ENCODE data around the gene CDKN2AIPNL. TPM values are rescaled to one million over a fixed set of nuclear protein-coding genes. Genes with fewer than 3 reads are reported as not detected.

The CDKN2AIPNL gene
- total and polyA plus RNA-seq, 2 donors (not counting 1 experiment from before 2014, with no cell fraction given) = 13.6 to 49.2 TPM

- TF ChIP-seq EZH2 (IDR thresholded peaks at IDR 0.05; ENCODE audit: low read length, missing control alignments) = no peak
- TF ChIP-seq CTCF (conservative IDR thresholded peaks at IDR 0.05 in 1 of 2, IDR thresholded peaks at IDR 0.05 in 1 of 2; ENCODE audit: low read depth in 1 of 2, low read length in 2 of 2) = no peak
- Histone ChIP-seq H2AFZ (ENCODE audit: low read length) (no peak overlapping the region), H3K4me2 (ENCODE audit: extremely low read depth, insufficient read depth, low read length) (no peak overlapping the region), H3K79me2 (ENCODE audit: control insufficient read depth, insufficient read depth, low read length) (no peaks in the 10 kb centered on the region), H3K27ac (ENCODE audit: insufficient read depth, low read length) (no peak overlapping the region), H3K4me3 (replicated peaks in 1 of 4; ENCODE audit: control extremely low read depth in 1 of 4, insufficient read depth in 1 of 4, low read depth in 3 of 4, low read length in 4 of 4) (no peak overlapping the region), H3K27me3 (ENCODE audit: control insufficient read depth, insufficient read depth, low read length) (no peaks in the 10 kb centered on the region), H4K20me1 (ENCODE audit: control insufficient read depth, extremely low read depth, insufficient read depth, low read length) (no peaks in the 10 kb centered on the region), H3K9me3 (ENCODE audit: control insufficient read depth, insufficient read depth, low read depth, low read length) (no peaks in the 10 kb centered on the region), H3K4me1 (ENCODE audit: control insufficient read depth, extremely low read depth, insufficient read depth, low read length) (no peaks in the 10 kb centered on the region), H3K9ac (ENCODE audit: insufficient read depth, low read length) (no peak overlapping the region), H3K36me3 (ENCODE audit: control insufficient read depth, insufficient read depth, low read length) (no peaks in the 10 kb centered on the region)
- DNase-seq (ENCODE audit: low read depth in 2 of 2) = no peak
Observed at GRCh38 chr5:134445856-134446818, 34.5 kb upstream of the CDKN2AIPNL start.

GRCh38 chr5:134444941-134445471 is 33.3 kb upstream of the CDKN2AIPNL start:
- TF ChIP-seq EZH2 (IDR thresholded peaks at IDR 0.05; ENCODE audit: low read length, missing control alignments) = no peak
- TF ChIP-seq CTCF (conservative IDR thresholded peaks at IDR 0.05 in 1 of 2, IDR thresholded peaks at IDR 0.05 in 1 of 2; ENCODE audit: low read depth in 1 of 2, low read length in 2 of 2) = no peak
- Histone ChIP-seq H3K79me2 (ENCODE audit: control insufficient read depth, insufficient read depth, low read length) (no peaks in the 10 kb centered on the region), H3K4me3 (replicated peaks in 1 of 4; ENCODE audit: control extremely low read depth in 1 of 4, insufficient read depth in 1 of 4, low read depth in 3 of 4, low read length in 4 of 4) (no peak overlapping the region), H3K4me1 (ENCODE audit: control insufficient read depth, extremely low read depth, insufficient read depth, low read length) (no peaks in the 10 kb centered on the region), H3K27me3 (ENCODE audit: control insufficient read depth, insufficient read depth, low read length) (no peaks in the 10 kb centered on the region), H3K27ac (ENCODE audit: insufficient read depth, low read length) (no peak overlapping the region), H4K20me1 (ENCODE audit: control insufficient read depth, extremely low read depth, insufficient read depth, low read length) (no peaks in the 10 kb centered on the region), H2AFZ (ENCODE audit: low read length) (no peak overlapping the region), H3K9ac (ENCODE audit: insufficient read depth, low read length) (no peak overlapping the region), H3K36me3 (ENCODE audit: control insufficient read depth, insufficient read depth, low read length) (no peaks in the 10 kb centered on the region), H3K4me2 (ENCODE audit: extremely low read depth, insufficient read depth, low read length) (no peak overlapping the region), H3K9me3 (ENCODE audit: control insufficient read depth, insufficient read depth, low read depth, low read length) (no peaks in the 10 kb centered on the region)
- no peak for DNase-seq (ENCODE audit: low read depth in 2 of 2)

- no peak for TF ChIP-seq EZH2 (IDR thresholded peaks at IDR 0.05; ENCODE audit: low read length, missing control alignments)
- TF ChIP-seq CTCF (conservative IDR thresholded peaks at IDR 0.05 in 1 of 2, IDR thresholded peaks at IDR 0.05 in 1 of 2; ENCODE audit: low read depth in 1 of 2, low read length in 2 of 2) = no peak
- no peak overlapping the region for H2AFZ ChIP-seq (ENCODE audit: low read length)
- no peaks in the 10 kb centered on the region for H3K36me3 ChIP-seq (ENCODE audit: control insufficient read depth, insufficient read depth, low read length)
- no peaks in the 10 kb centered on the region for H4K20me1 ChIP-seq (ENCODE audit: control insufficient read depth, extremely low read depth, insufficient read depth, low read length)
- no peak overlapping the region for H3K9ac ChIP-seq (ENCODE audit: insufficient read depth, low read length)
- no peak overlapping the region for H3K4me3 ChIP-seq (replicated peaks in 1 of 4; ENCODE audit: control extremely low read depth in 1 of 4, insufficient read depth in 1 of 4, low read depth in 3 of 4, low read length in 4 of 4)
- peaks cover 35% of the 10 kb centered on the region for H3K4me1 ChIP-seq (ENCODE audit: control insufficient read depth, extremely low read depth, insufficient read depth, low read length)
- no peaks in the 10 kb centered on the region for H3K9me3 ChIP-seq (ENCODE audit: control insufficient read depth, insufficient read depth, low read depth, low read length)
- no peak for DNase-seq (ENCODE audit: low read depth in 2 of 2)
- no peak overlapping the region for H3K4me2 ChIP-seq (ENCODE audit: extremely low read depth, insufficient read depth, low read length)
- no peaks in the 10 kb centered on the region for H3K27me3 ChIP-seq (ENCODE audit: control insufficient read depth, insufficient read depth, low read length)
- no peak overlapping the region for H3K27ac ChIP-seq (ENCODE audit: insufficient read depth, low read length)
- no peaks in the 10 kb centered on the region for H3K79me2 ChIP-seq (ENCODE audit: control insufficient read depth, insufficient read depth, low read length)
Observed at GRCh38 chr5:134440201-134440755, 28.6 kb upstream of the CDKN2AIPNL start.
